Spleen (tissue), 11 donors: ENCODE results near the gene MYO5A. TPM values are rescaled to one million over a fixed set of nuclear protein-coding genes. Genes with fewer than 3 reads are reported as not detected.

Source experiments
- DNase-seq: peaks from one replicate; pipeline ENCODE4 v3.0.0-alpha.2; 2020
- H3K27ac ChIP-seq, 8 donors: fragments of 200-600 bp; sonication (generic) in 7 of 8; 1 replicate in 4 of 8; 2 replicates in 4 of 8; pipeline versions ENCODE4 v1.5.0 to v1.8.0; 2016 to 2021; ENCODE audit warnings: inconsistent platforms in 4 of 8, mild to moderate bottlenecking in 4 of 8, moderate library complexity in 1 of 8
- H3K27me3 ChIP-seq, 7 donors: fragments of 200-600 bp; sonication (generic) in 6 of 7; replicated peaks in 1 of 7; 1 replicate in 4 of 7; 2 replicates in 3 of 7; pipeline versions ENCODE4 v1.5.0 to v1.8.0; 2016 to 2021; ENCODE audit warnings: inconsistent platforms in 3 of 7, mild to moderate bottlenecking in 1 of 7
- H3K36me3 ChIP-seq, 6 donors: fragments of 200-600 bp; sonication (generic) in 5 of 6; 1 replicate in 4 of 6; 2 replicates in 2 of 6; pipeline versions ENCODE4 v1.5.0 to v1.8.0; 2016 to 2021; ENCODE audit warnings: inconsistent platforms in 2 of 6
- H3K4me1 ChIP-seq, 6 donors: fragments of 200-600 bp; sonication (generic) in 5 of 6; 1 replicate in 3 of 6; 2 replicates in 3 of 6; pipeline versions ENCODE4 v1.5.0 to v1.8.0; 2016 to 2021; ENCODE audit warnings: inconsistent platforms in 3 of 6
- H3K4me3 ChIP-seq, 8 donors: fragments of 200-600 bp; sonication (generic) in 7 of 8; 1 replicate in 4 of 8; 2 replicates in 4 of 8; pipeline versions ENCODE4 v1.5.0 to v1.8.0; 2016 to 2021; ENCODE audit warnings: inconsistent platforms in 4 of 8, mild to moderate bottlenecking in 4 of 8, moderate library complexity in 2 of 8
- H3K9me3 ChIP-seq, 8 donors: fragments of 200-600 bp; sonication (generic) in 7 of 8; 1 replicate in 4 of 8; 2 replicates in 4 of 8; pipeline versions ENCODE4 v1.5.0 to v1.8.0; 2016 to 2021; ENCODE audit warnings: inconsistent platforms in 4 of 8
- POLR2A ChIP-seq, 3 donors: fragments of 450-650 bp; IDR thresholded peaks; one replicate each; pipeline ENCODE4 v1.5.1; 2017; ENCODE audit warnings: antibody characterized with exemption in 3 of 3, mild to moderate bottlenecking in 1 of 3
- POLR2AphosphoS5 ChIP-seq, 3 donors: sonication (generic); formaldehyde crosslinking; IDR thresholded peaks; one replicate each; pipeline ENCODE4 v1.5.1; 2017; ENCODE audit warnings: antibody characterized with exemption in 3 of 3
- WGBS, 5 donors: extraction: QIAGEN DNeasy Blood & Tissue Kit in 3 of 5; methylation state at CpG; one replicate each; pipeline versions ENCODE4 v1.1.5 to v1.1.7; 2013 to 2018; 5-methylcytosine and 5-hydroxymethylcytosine counted together
- intact Hi-C: fragments of 100-400 bp; cut with DNase I; formaldehyde crosslinking; loops from one replicate; pipeline ENCODE4 v1.15.0; 2023; ENCODE audit warnings: low total_unique reads
- polyA plus RNA-seq, 3 donors: library from polyadenylated mRNA; stranded (reverse); fragments of 200-250 nt; gene quantifications; one replicate each; pipeline ENCODE4 v1.2.1, GENCODE V29; 2013
- total RNA-seq, 7 donors: library from RNA; depleted of rRNA in 3 of 7; stranded (reverse); fragments of >200 nt in 3 of 7; fragmentation: NEBNext Ultra II Directional in 4 of 7; extraction: Animal tissue kit (Norgen Biotek cat#: 25700) in 4 of 7; gene quantifications; one replicate each; pipeline versions ENCODE4 v1.1.0 to v1.2.1, GENCODE V29; 2016 to 2021
- TF ChIP-seq, protein P1 (sequence below), 11 experiments: fragments of 200-600 bp in 7 of 11; fragments of 450-650 bp in 4 of 11; sonication (generic) in 4 of 11; IDR thresholded peaks in 8 of 11; conservative IDR thresholded peaks in 3 of 11; 1 replicate in 7 of 11; 2 replicates in 4 of 11; pipeline versions ENCODE4 v1.4.0 to v1.8.0; 2016 to 2021; ENCODE audit warnings: antibody characterized with exemption in 11 of 11, inconsistent platforms in 4 of 11, mild to moderate bottlenecking in 1 of 11
- donor health status: healthy with polysubstance abuse.
- donor health status: DM: no; HTN: no; CAD: no; lungs with moderate emphysema.
- donor health status: DM: no; HTN: no; CAD: no.
- donor health status: Bipolar disorder and iron deficiency.
- donor health status: healthy.
- donor health status: DM: no; HTN: no; CAD: no.
- donor health status: DM: yes; HTN: yes; CAD: no.

MYO5A gene
- total and polyA plus RNA-seq, 10 donors, result 4.7 to 48.3 (median 35.4) TPM

DNA sequence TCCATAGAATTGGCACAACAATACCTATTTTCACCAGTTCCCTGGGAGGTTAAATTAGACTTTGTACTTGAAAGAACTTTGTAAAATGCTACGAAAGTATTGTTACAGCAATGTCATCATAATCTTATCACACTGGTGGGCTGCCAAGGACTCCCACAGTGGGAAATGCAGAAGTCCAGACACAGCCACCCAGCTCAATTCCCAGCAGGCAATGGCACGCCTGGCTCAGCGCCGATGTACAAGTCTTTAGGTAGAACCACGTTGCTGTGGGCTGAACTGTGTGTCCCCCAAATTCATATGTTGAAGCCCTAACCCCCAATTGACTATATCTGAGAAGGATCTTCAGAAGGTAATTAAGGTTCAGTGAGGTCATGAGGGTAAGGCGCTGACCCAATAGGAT is 245.4 kb downstream of the MYO5A start:
- Histone ChIP-seq H3K36me3 (peaks cover 0 to 7% (median 0%) of the 10 kb centered on the region in 6 donors), H3K4me3 (no peak overlapping the region), H3K27ac (no peak overlapping the region), H3K27me3 (no peaks in the 10 kb centered on the region), H3K4me1 (no peaks in the 10 kb centered on the region), H3K9me3 (no peaks in the 10 kb centered on the region)
- DNase-seq, result no peak
- 73 to 85% (median 82%) methylated on average over 6 of the region's 6 CpGs for WGBS, 5 donors
- no peak for TF ChIP-seq POLR2A (IDR thresholded peaks at IDR 0.05)
- TF ChIP-seq, protein P1, sequence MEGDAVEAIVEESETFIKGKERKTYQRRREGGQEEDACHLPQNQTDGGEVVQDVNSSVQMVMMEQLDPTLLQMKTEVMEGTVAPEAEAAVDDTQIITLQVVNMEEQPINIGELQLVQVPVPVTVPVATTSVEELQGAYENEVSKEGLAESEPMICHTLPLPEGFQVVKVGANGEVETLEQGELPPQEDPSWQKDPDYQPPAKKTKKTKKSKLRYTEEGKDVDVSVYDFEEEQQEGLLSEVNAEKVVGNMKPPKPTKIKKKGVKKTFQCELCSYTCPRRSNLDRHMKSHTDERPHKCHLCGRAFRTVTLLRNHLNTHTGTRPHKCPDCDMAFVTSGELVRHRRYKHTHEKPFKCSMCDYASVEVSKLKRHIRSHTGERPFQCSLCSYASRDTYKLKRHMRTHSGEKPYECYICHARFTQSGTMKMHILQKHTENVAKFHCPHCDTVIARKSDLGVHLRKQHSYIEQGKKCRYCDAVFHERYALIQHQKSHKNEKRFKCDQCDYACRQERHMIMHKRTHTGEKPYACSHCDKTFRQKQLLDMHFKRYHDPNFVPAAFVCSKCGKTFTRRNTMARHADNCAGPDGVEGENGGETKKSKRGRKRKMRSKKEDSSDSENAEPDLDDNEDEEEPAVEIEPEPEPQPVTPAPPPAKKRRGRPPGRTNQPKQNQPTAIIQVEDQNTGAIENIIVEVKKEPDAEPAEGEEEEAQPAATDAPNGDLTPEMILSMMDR (IDR thresholded peaks at IDR 0.05 in 8 of 11, conservative IDR thresholded peaks at IDR 0.05 in 3 of 11), result no peak
- TF ChIP-seq POLR2AphosphoS5 (IDR thresholded peaks at IDR 0.05), result no peak
- intact Hi-C loops, result no loop called here

DNA sequence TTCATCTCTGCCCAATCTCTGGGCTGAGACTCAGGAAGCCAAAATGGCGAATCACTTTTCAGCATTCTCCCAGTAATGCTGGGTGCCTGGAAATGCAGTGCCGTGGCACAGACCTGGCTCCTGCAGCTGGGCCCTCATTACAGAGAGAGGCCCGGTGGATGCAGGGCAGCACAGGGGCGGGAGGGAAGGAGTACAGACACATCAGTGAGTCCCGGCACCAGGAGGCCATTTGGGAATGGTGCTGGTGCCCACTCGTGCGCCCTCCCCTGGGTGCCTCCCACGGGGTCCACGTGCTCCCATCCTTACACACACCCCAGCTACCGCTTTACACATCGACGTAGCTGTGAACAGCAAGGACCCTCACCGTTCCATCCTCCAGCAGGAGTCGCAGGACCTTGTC is 246.3 kb downstream of the MYO5A start:
- H3K4me1 ChIP-seq, result no peaks in the 10 kb centered on the region
- no peaks in the 10 kb centered on the region for H3K27me3 ChIP-seq
- TF ChIP-seq POLR2AphosphoS5 (IDR thresholded peaks at IDR 0.05), result no peak
- TF ChIP-seq POLR2A (IDR thresholded peaks at IDR 0.05), result no peak
- H3K27ac ChIP-seq, result no peak overlapping the region
- no peak overlapping the region for H3K4me3 ChIP-seq
- intact Hi-C loops, result no loop called here
- no peaks in the 10 kb centered on the region for H3K9me3 ChIP-seq
- DNase-seq, result no peak
- H3K36me3 ChIP-seq, result peaks cover 0 to 16% (median 0%) of the 10 kb centered on the region in 6 donors
- WGBS, 5 donors, result 91 to 96% (median 93%) methylated on average over 14 of the region's 14 CpGs

DNA sequence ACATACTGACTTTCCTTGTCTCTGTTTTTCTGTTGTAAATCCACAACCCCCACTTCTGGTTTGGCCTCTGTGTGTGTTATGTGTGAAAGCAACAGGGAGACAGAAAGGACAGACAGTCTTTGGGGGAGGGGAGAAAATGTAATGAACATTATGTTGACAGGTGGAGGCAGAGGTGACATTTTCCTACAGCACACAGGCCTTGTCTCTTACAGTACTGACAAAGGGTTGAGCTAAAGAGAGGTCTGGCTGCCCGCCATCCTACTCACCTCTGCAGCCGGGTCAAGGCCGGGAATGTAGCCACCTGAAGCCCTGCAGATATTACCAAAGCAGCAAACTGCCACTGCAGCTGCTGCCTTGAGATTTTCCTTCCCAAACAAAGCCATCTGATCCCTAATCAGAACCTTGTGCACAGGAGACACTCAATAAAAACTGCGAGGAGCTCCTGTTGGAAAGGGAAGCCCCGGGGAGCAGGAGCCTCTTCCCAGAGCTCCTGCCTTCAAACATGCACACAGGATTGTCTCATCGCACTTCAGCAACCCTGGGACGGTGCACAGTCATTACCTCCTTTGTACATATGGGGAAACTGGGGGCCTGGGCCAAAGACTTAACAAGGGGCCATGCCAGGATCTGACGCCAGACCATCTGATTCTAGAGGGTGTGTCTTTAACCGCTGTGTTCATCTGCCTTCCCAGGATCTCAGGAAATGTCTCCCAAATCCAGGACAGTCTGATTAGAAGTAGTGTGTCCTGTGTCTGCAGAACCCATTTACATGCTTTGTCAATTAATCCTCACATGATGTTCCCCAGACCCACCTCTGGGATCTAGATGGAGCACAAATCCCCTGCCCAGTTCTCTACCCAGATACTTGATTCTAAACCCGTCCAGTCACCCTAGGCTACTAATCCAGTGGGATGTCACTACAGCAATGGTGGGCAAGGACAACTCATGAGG is 247.3 kb downstream of the MYO5A start:
- 80 to 94% (median 88%) methylated on average over 9 to 10 of the region's 10 CpGs for WGBS, 5 donors
- Histone ChIP-seq H3K9me3 (no peaks in the 10 kb centered on the region), H3K27ac (no peak overlapping the region), H3K36me3 (peaks cover 0 to 21% (median 0%) of the 10 kb centered on the region in 6 donors), H3K4me1 (no peaks in the 10 kb centered on the region), H3K27me3 (no peaks in the 10 kb centered on the region), H3K4me3 (no peak overlapping the region)
- intact Hi-C loops, result no loop called here
- no peak for TF ChIP-seq POLR2AphosphoS5 (IDR thresholded peaks at IDR 0.05)
- TF ChIP-seq, protein P1 (IDR thresholded peaks at IDR 0.05 in 8 of 11, conservative IDR thresholded peaks at IDR 0.05 in 3 of 11), result no peak
- TF ChIP-seq POLR2A (IDR thresholded peaks at IDR 0.05), result no peak
- DNase-seq, result no peak

DNA sequence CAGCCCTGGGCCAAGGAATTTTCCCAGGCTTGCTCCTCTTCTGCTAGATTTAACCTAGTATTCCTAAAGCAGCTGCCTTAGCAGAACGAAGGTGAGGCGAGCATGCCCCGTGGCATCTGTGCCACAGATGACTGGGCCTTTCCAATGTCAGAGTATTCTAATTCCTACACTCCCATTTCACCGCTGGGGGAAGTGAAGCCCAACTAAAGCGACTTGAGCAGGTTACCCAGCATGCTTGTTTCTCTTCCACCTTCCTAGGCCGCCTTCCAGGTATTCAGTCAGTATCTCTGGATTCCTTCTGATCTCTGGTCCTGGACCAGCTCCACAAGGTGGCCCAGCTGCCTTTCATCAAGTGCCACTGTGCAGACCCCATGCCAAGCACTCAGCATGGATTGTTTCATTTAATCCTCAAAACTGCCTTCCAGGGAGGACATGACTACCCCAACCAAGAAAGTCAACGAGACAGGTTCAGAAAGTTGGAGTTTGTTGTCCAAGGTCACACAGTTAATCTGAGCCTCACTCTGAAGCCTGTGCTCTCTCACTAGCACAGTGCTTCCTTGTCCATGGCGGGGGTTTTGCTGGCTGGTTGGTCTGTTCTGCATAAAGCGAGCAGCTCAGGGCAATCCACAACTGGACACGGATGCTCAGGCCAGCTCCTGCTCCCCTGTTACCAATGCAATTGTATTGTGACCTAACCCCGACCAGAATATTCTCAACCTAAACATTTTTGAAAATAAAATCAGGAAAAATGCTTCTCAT is 248.2 kb downstream of the MYO5A start:
- no peak for DNase-seq
- Histone ChIP-seq H3K4me1 (no peaks in the 10 kb centered on the region), H3K27ac (no peak overlapping the region), H3K4me3 (no peak overlapping the region), H3K9me3 (no peaks in the 10 kb centered on the region), H3K27me3 (no peaks in the 10 kb centered on the region), H3K36me3 (peaks cover 0 to 22% (median 0%) of the 10 kb centered on the region in 6 donors)
- intact Hi-C loops, result no loop called here
- WGBS, 5 donors, result 91 to 95% (median 94%) methylated on average over 11 of the region's 11 CpGs
- TF ChIP-seq, protein P1 (IDR thresholded peaks at IDR 0.05 in 8 of 11, conservative IDR thresholded peaks at IDR 0.05 in 3 of 11), result no peak
- TF ChIP-seq POLR2AphosphoS5 (IDR thresholded peaks at IDR 0.05) (no peak), POLR2A (IDR thresholded peaks at IDR 0.05) (no peak)
